HG03460 (cell line): ENCODE measurements around the gene SAMSN1.

ENCODE experiments used
- ATAC-seq: cut with Tn5 transposase; IDR thresholded peaks from one replicate; pipeline ENCODE4 v1.9.1; 2021; ENCODE audit not compliant: unreplicated experiment

SAMSN1 gene

GRCh38 chr21:14545906-14546480 lies at the start of gene SAMSN1:
SAMSN1 (minus strand) TSS chr21:14546315; CDS start chr21:14546261, 54 bp downstream.
- ATAC-seq: peak; percentile 93

- no peak for ATAC-seq
Measured at GRCh38 chr21:14595449-14595848, 49.3 kb upstream of the SAMSN1 start.

- no peak for ATAC-seq
Measured at GRCh38 chr21:14594967-14595366, 48.9 kb upstream of the SAMSN1 start.

GRCh38 chr21:14593230-14593629 lies 47.1 kb upstream of the SAMSN1 start:
- no peak for ATAC-seq

GRCh38 chr21:14592296-14593000 lies 46.3 kb upstream of the SAMSN1 start:
- ATAC-seq: no peak

- ATAC-seq: no peak
Measured at GRCh38 chr21:14591882-14592281, 45.8 kb upstream of the SAMSN1 start.

- no peak for ATAC-seq
Measured at GRCh38 chr21:14591377-14591776, 45.3 kb upstream of the SAMSN1 start.

GRCh38 chr21:14589855-14590563 lies 43.9 kb upstream of the SAMSN1 start:
- peak; percentile 86 for ATAC-seq

GRCh38 chr21:14587266-14587665 lies 41.2 kb upstream of the SAMSN1 start:
- no peak for ATAC-seq

DNA sequence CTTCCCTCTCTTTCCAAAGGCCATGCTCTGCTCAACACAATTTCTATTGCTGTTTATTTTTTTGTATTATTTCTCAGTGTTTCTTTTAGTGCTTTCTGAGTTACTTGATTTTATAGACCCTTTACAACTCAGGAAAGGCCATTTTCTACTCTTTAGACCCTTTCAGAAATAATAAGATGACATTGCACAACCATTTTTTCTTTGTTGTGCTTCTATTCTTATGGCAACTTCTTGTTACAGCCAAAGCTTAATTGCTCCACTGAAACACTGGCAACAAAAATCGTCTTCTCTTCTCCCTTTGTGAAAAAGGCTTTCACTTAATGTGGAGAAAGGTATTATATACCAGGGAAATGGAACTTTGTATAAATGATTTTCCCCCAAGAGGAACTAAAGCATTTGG lies 39.0 kb upstream of the SAMSN1 start:
- ATAC-seq: no peak

DNA sequence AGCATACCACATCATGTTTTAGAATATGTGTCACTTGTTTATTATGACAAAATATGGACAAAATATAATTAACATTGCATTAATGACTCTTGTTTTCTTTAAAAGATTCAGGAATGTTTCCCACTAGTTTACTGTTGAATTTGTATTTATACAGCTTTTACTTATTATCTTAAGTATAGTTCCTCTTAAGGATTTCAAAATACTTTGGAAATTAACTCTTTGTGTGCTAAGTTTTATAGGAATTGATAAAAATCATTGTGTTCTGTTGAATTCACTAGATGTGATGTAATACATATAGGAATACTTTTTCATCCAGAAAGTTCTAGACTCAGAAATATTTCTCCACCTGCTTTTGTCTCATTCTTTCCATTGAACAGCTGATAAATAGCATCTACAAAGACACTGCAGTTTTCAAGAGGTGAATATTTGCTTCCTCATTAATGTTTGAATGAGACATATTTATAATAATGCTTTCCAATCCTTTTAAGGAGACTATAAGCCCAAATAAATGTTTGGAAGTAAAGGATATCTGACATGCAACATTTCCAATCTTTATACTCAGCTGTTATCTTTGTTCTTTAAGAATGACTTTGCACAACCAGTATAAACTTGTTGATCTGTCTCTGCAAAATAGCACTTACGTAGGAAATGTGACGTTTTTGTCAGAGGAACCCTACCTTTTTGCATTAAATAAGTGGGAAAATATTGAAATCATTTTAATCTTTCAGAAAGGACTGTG lies 38.4 kb upstream of the SAMSN1 start:
- no peak for ATAC-seq

DNA sequence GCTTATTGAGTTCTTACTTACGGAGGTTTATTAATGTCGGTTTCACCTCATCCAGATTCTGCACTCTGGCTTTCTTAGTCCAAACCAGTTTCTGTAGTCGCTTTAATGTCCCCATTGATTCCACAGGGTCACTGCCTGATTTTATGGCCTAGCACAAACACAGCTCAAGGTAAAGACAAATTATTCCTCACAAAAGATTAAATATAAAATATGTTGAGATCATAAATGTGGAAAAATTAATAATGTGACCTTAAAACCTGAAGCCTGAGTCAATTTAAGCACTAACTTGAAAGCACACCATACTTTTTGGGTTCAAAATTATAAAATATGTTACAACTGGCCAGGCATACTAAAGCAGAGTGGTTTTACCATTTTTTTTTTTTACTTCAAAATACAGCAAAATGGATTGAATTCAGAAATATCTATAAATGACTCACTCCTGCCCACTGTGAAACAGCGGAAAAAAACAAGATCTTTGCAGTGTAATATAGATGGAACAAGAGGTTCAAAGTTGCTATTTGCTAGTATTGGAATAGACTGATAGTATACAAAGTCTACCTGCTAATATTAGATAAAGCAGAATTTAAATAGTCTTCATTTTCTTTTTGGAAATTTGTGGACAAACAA lies 37.6 kb upstream of the SAMSN1 start:
- no peak for ATAC-seq

DNA sequence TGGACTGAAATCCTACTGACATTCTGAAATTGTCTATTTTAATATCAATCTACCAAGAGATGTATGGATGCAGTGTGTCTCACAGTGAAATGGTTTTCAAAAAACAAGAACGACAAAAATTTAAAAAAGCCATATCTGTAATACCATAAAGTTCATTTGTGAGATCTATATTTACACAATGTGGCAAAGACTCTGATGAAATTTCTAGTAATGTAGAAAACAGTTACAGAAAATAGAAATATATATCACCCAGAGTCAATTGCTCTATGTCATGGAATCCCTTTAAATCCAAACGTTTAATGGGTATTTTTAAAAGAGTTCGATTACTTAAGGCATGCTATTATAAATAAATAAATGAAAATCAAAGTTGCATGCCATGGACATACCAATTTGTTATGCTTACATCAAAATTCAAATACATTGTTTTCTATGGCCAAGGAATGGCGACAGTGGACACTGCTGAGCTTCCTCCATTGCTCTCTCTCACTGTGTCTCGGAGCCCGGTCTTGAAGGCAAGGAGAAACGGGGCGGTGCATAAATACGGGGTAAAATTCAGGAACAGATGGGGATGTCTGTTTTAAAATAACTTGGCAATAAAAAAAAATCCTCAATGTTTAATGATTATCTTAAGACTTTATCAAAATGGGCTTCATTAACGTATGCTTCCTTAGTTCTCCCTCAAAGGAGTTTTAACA lies 37.0 kb upstream of the SAMSN1 start:
- ATAC-seq: no peak

DNA sequence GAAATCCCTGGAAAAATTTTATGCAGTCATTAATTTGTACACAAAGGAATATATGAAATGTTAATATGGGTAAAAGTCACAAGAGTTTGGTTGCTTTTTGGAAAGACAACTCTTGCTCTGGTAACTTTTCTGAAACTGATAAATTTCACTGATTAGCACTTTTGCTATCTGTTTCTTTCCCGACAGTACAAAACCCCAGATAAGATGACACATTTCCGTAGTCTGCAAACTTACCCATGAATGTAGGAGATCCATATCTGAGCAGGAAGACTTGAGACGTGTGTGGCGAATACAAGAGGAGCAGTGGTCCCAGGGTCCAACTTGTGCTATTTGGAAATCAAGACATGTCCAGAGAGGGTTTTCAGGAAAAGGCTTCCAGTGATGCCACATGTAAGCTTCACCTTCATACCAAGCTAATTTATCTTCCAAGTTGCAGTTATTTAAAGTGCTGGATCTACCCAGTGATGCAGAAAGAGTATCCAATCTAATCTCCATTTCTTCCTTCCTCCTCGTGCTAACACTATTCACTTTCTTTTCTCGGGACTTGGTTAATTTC lies 35.9 kb upstream of the SAMSN1 start:
- ATAC-seq: no peak

GRCh38 chr21:14573244-14573643 lies 27.1 kb upstream of the SAMSN1 start:
- ATAC-seq: no peak

DNA sequence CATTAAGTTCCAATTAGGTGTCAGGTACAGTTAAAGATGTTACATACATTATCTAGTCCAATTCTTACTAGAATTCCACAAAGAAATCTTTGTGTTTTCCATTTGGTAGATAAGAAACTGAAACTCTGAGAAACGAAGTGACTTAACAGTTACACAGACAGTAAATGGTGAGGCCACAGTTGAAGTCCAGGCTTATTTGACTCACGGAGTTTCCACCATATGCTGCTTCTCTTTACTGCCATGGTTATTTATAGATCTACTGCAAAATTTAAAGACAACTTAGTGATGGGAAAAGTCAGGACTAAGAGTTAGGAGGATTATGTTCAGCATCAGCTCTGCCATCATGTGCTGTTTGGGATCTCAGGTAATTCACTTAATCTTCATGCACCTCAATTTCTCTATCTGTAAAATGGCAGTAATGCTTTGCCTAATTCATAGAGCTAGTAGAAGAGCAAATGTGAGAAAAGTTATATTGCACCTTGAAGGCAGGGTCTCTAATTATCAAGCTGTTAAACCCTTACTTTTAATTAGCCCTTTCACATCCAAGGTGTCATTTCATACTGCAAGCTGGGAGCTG lies 26.2 kb upstream of the SAMSN1 start:
- ATAC-seq: no peak

- no peak for ATAC-seq
Measured at GRCh38 chr21:14569868-14570267, 23.8 kb upstream of the SAMSN1 start.

- ATAC-seq: no peak
Measured at GRCh38 chr21:14569026-14569621, 23.0 kb upstream of the SAMSN1 start.
